Cardiac muscle cell (in vitro differentiated cells and primary cell): ENCODE measurements around the gene QRICH1. TPM values are rescaled to one million over a fixed set of nuclear protein-coding genes. Genes with fewer than 3 reads are reported as not detected.

Experiments
- DNase-seq, 2 donors: peaks; one replicate each; pipeline versions ENCODE4 v3.0.0 to v3.0.0-alpha.2; 2010 to 2017; ENCODE audit warnings: low read depth in 1 of 2, low spot score in 1 of 2
- H3K27ac ChIP-seq: fragments of 200-600 bp; sonication (generic); 2 replicates; pipeline ENCODE4 v1.5.1; 2016
- H3K27me3 ChIP-seq: fragments of 200-600 bp; sonication (generic); 2 replicates; pipeline ENCODE4 v1.6.0; 2016; ENCODE audit warnings: control low read depth
- H3K36me3 ChIP-seq: fragments of 200-600 bp; sonication (generic); 2 replicates; pipeline ENCODE4 v1.5.1; 2016; ENCODE audit warnings: control low read depth
- H3K4me1 ChIP-seq: fragments of 200-600 bp; sonication (generic); 2 replicates; pipeline ENCODE4 v1.8.1; 2017; ENCODE audit warnings: low read depth, mild to moderate bottlenecking, mixed run types
- H3K4me3 ChIP-seq: fragments of 200-600 bp; sonication (generic); 2 replicates; pipeline ENCODE4 v1.5.1; 2016; ENCODE audit warnings: mild to moderate bottlenecking
- H3K9me3 ChIP-seq: fragments of 200-600 bp; sonication (generic); 2 replicates; pipeline ENCODE4 v1.5.1; 2017; ENCODE audit warnings: low read depth, mild to moderate bottlenecking, control low read depth
- CTCF ChIP-seq: IDR thresholded peaks from 2 replicates; pipeline ENCODE4 v1.5.1; 2012; ENCODE audit warnings: low read depth, mild to moderate bottlenecking, low read length
- polyA plus RNA-seq: library from polyadenylated mRNA; unstranded; fragments of >200 nt; fragmentation: Nextera tagmentation; extraction: Ambion mirVana; gene quantifications from 2 replicates; pipeline ENCODE4 v1.2.1, GENCODE V29; 2016
- total RNA-seq: library from RNA; depleted of rRNA; stranded (reverse); fragments of >200 nt; gene quantifications from 2 replicates; pipeline ENCODE4 v1.2.3, GENCODE V29; 2016

The QRICH1 gene
- total and polyA plus RNA-seq, 2 experiments from 2014 or later, result 44.3 to 116 TPM

GRCh38 chr3:49027634-49028033 is 66.2 kb downstream of the QRICH1 start:
- DNase-seq, result no peak
- H3K36me3 ChIP-seq, result peaks cover 44% of the 10 kb centered on the region
- no peaks in the 10 kb centered on the region for H3K9me3 ChIP-seq
- H3K4me3 ChIP-seq, result no peak overlapping the region
- peaks cover 5% of the 10 kb centered on the region for H3K4me1 ChIP-seq
- H3K27me3 ChIP-seq, result no peaks in the 10 kb centered on the region
- TF ChIP-seq CTCF, result no peak
- peak overlapping the region; percentile 55 for H3K27ac ChIP-seq

GRCh38 chr3:49026536-49026935 is 67.3 kb downstream of the QRICH1 start:
- peaks cover 5% of the 10 kb centered on the region for H3K4me1 ChIP-seq
- no peak overlapping the region for H3K27ac ChIP-seq
- peaks cover 34% of the 10 kb centered on the region for H3K36me3 ChIP-seq
- no peak for TF ChIP-seq CTCF
- H3K9me3 ChIP-seq, result no peaks in the 10 kb centered on the region
- H3K27me3 ChIP-seq, result no peaks in the 10 kb centered on the region
- H3K4me3 ChIP-seq, result no peak overlapping the region
- no peak for DNase-seq

- peaks cover 5% of the 10 kb centered on the region for H3K4me1 ChIP-seq
- TF ChIP-seq CTCF, result no peak
- H3K27me3 ChIP-seq, result no peaks in the 10 kb centered on the region
- H3K27ac ChIP-seq, result no peak overlapping the region
- H3K36me3 ChIP-seq, result peaks cover 34% of the 10 kb centered on the region
- DNase-seq, result no peak
- H3K9me3 ChIP-seq, result no peaks in the 10 kb centered on the region
- no peak overlapping the region for H3K4me3 ChIP-seq
These were observed 67.9 kb downstream of the QRICH1 start for GRCh38 chr3:49025793-49026520.

GRCh38 chr3:49025005-49025792 is 68.7 kb downstream of the QRICH1 start:
- H3K4me3 ChIP-seq, result no peak overlapping the region
- no peak for DNase-seq
- H3K27me3 ChIP-seq, result no peaks in the 10 kb centered on the region
- H3K27ac ChIP-seq, result no peak overlapping the region
- no peak for TF ChIP-seq CTCF
- H3K4me1 ChIP-seq, result peaks cover 6% of the 10 kb centered on the region
- peaks cover 31% of the 10 kb centered on the region for H3K36me3 ChIP-seq
- no peaks in the 10 kb centered on the region for H3K9me3 ChIP-seq

GRCh38 chr3:49024449-49024848 is 69.4 kb downstream of the QRICH1 start:
- Histone ChIP-seq H3K27me3 (no peaks in the 10 kb centered on the region), H3K4me1 (peaks cover 11% of the 10 kb centered on the region), H3K9me3 (no peaks in the 10 kb centered on the region), H3K27ac (no peak overlapping the region), H3K4me3 (no peak overlapping the region), H3K36me3 (peaks cover 30% of the 10 kb centered on the region)
- TF ChIP-seq CTCF, result no peak
- no peak for DNase-seq
